WTC11 (cell line): ENCODE measurements around the gene P2RX1. TPM values are rescaled to one million over a fixed set of nuclear protein-coding genes. Genes with fewer than 3 reads are reported as not detected.

ENCODE experiments used
- ATAC-seq: fragments of 200-7000 bp; cut with Tn5 transposase; 2 replicates; pipeline ENCODE4 v1.10.0; 2021; ENCODE audit warnings: mild to moderate bottlenecking, moderate library complexity
- CTCF ChIA-PET: fragments of 300-600 bp; sonication (Branson Sonifier 250); formaldehyde crosslinking; loops from one replicate; lab custom pipeline; 2021; ENCODE audit warnings: antibody characterized with exemption; lab: Charles Lee
- POLR2A ChIA-PET: fragments of 350-600 bp; sonication (Branson Sonifier 250); formaldehyde crosslinking; loops from one replicate; lab custom pipeline; 2021; ENCODE audit warnings: antibody characterized with exemption; lab: Charles Lee
- DNase-seq: peaks from one replicate; pipeline ENCODE4 v3.0.0; 2021; ENCODE audit warnings: low spot score
- H3K27ac Mint-ChIP-seq: 2 replicates; pipeline ENCODE4 v1.8.0; 2021; ENCODE audit warnings: mixed read lengths
- H3K27me3 Mint-ChIP-seq: 2 replicates; pipeline ENCODE4 v1.8.0; 2021; ENCODE audit warnings: low read depth, mild to moderate bottlenecking, moderate library complexity, mixed read lengths
- H3K36me3 Mint-ChIP-seq: 2 replicates; pipeline ENCODE4 v1.8.0; 2021; ENCODE audit warnings: mixed read lengths
- H3K4me1 Mint-ChIP-seq: 2 replicates; pipeline ENCODE4 v1.8.0; 2022; ENCODE audit warnings: mixed read lengths
- H3K4me3 Mint-ChIP-seq: 2 replicates; pipeline ENCODE4 v1.8.0; 2021; ENCODE audit warnings: mild to moderate bottlenecking, moderate library complexity, mixed read lengths
- H3K9me3 Mint-ChIP-seq: 2 replicates; pipeline ENCODE4 v1.8.0; 2021; ENCODE audit warnings: mixed read lengths
- CREM ChIP-seq: sonication (generic); formaldehyde crosslinking; IDR thresholded peaks from 2 replicates; pipeline ENCODE4 v1.8.1; 2022; ENCODE audit warnings: mild to moderate bottlenecking, missing genetic modification reagents, moderate library complexity
- E2F4 ChIP-seq: sonication (generic); formaldehyde crosslinking; IDR thresholded peaks from 2 replicates; pipeline ENCODE4 v1.8.1; 2022; ENCODE audit warnings: low read depth, mild to moderate bottlenecking, moderate library complexity, missing genetic modification reagents, borderline replicate concordance
- FOXP1 ChIP-seq: sonication (generic); formaldehyde crosslinking; IDR thresholded peaks from 2 replicates; pipeline ENCODE4 v1.8.0; 2022; ENCODE audit warnings: missing genetic modification reagents, mild to moderate bottlenecking, moderate library complexity, borderline replicate concordance
- GRHL2 ChIP-seq: fragments of 250-450 bp; sonication (Bioruptor Pico); IDR thresholded peaks from 2 replicates; pipeline ENCODE4 v1.8.0; 2022; ENCODE audit warnings: mild to moderate bottlenecking, moderate library complexity; ENCODE audit not compliant: insufficient replicate concordance, severe bottlenecking
- HMGA2 ChIP-seq: fragments of 250-450 bp; sonication (Bioruptor Pico); IDR thresholded peaks from 2 replicates; pipeline ENCODE4 v1.4.0; 2021; ENCODE audit warnings: mild to moderate bottlenecking, moderate library complexity
- JUN ChIP-seq: sonication (generic); formaldehyde crosslinking; IDR thresholded peaks from 2 replicates; pipeline ENCODE4 v1.8.0; 2023; ENCODE audit warnings: mild to moderate bottlenecking, missing genetic modification reagents
- MYBL2 ChIP-seq: sonication (generic); formaldehyde crosslinking; IDR thresholded peaks from 2 replicates; pipeline ENCODE4 v1.8.1; 2023; ENCODE audit warnings: mild to moderate bottlenecking, moderate library complexity, missing genetic modification reagents
- NFATC4 ChIP-seq: fragments of 250-450 bp; sonication (Bioruptor Pico); IDR thresholded peaks from 2 replicates; pipeline ENCODE4 v1.9.0; 2021; ENCODE audit warnings: mild to moderate bottlenecking
- NFE2L1 ChIP-seq: sonication (generic); formaldehyde crosslinking; IDR thresholded peaks from 2 replicates; pipeline ENCODE4 v1.8.1; 2023; ENCODE audit warnings: missing genetic modification reagents
- NR2C2 ChIP-seq: sonication (generic); formaldehyde crosslinking; IDR thresholded peaks from 2 replicates; pipeline ENCODE4 v1.8.0; 2022; ENCODE audit warnings: mild to moderate bottlenecking, missing genetic modification reagents
- PREB ChIP-seq: sonication (generic); formaldehyde crosslinking; IDR thresholded peaks from 2 replicates; pipeline ENCODE4 v1.8.1; 2022; ENCODE audit warnings: mild to moderate bottlenecking, missing genetic modification reagents, moderate library complexity, borderline replicate concordance
- RELA ChIP-seq: sonication (generic); formaldehyde crosslinking; IDR thresholded peaks from 2 replicates; pipeline ENCODE4 v1.8.1; 2022; ENCODE audit warnings: missing genetic modification reagents, mild to moderate bottlenecking, borderline replicate concordance
- TEAD4 ChIP-seq: sonication (generic); formaldehyde crosslinking; IDR thresholded peaks from 2 replicates; pipeline ENCODE4 v1.8.0; 2022; ENCODE audit warnings: mild to moderate bottlenecking, missing genetic modification reagents
- USF1 ChIP-seq: sonication (generic); formaldehyde crosslinking; IDR thresholded peaks from 2 replicates; pipeline ENCODE4 v1.8.0; 2022; ENCODE audit warnings: mild to moderate bottlenecking, missing genetic modification reagents
- USF2 ChIP-seq: sonication (generic); formaldehyde crosslinking; IDR thresholded peaks from 2 replicates; pipeline ENCODE4 v1.8.1; 2023; ENCODE audit warnings: mild to moderate bottlenecking, missing genetic modification reagents, moderate library complexity
- ZMAT4 ChIP-seq: fragments of 250-450 bp; sonication (Bioruptor Pico); IDR thresholded peaks from 2 replicates; pipeline ENCODE4 v1.9.0; 2021; ENCODE audit warnings: mild to moderate bottlenecking
- ZNF219 ChIP-seq: sonication (generic); formaldehyde crosslinking; IDR thresholded peaks from 2 replicates; pipeline ENCODE4 v1.8.0; 2023; ENCODE audit warnings: missing genetic modification reagents, mild to moderate bottlenecking, borderline replicate concordance
- ZNF423 ChIP-seq: fragments of 250-450 bp; sonication (Bioruptor Pico); IDR thresholded peaks from 2 replicates; pipeline ENCODE4 v2.1.2; 2022; ENCODE audit warnings: mild to moderate bottlenecking, moderate library complexity
- ZNF425 ChIP-seq: fragments of 250-450 bp; sonication (Bioruptor Pico); conservative IDR thresholded peaks from 2 replicates; pipeline ENCODE4 v1.9.0; 2021; ENCODE audit warnings: mild to moderate bottlenecking
- total RNA-seq: library from RNA; stranded (reverse); gene quantifications from 3 replicates; pipeline ENCODE4 v1.2.3, GENCODE V29; 2021

The P2RX1 gene
- total RNA-seq, 1 experiment from 2014 or later, result 0.07 TPM

- ChIA-PET POLR2A (no interaction called here), CTCF (interaction anchor here (1.3 kb wide), 1 partner anchor 12 kb away, joined by 3 read pairs; no protein-coding TSS in a partner anchor)
- H3K4me3 Mint-ChIP-seq, result no peak overlapping the region
- DNase-seq (no peak), ATAC-seq (no peak)
- H3K36me3 Mint-ChIP-seq, result no peaks in the 10 kb centered on the region
- H3K27ac Mint-ChIP-seq, result no peak overlapping the region; the same call in 1 of the 2 replicates
- no peak for TF ChIP-seq ZNF423 (CRISPR knock-in tag)
- TF ChIP-seq NFATC4 (CRISPR knock-in tag), result no peak
- TF ChIP-seq PREB, result no peak
- H3K9me3 Mint-ChIP-seq, result peaks cover 7% of the 10 kb centered on the region; the same call in 1 of the 2 replicates
- H3K27me3 Mint-ChIP-seq, result peaks cover 3% of the 10 kb centered on the region; the same call in 1 of the 2 replicates
- peaks cover 10% of the 10 kb centered on the region for H3K4me1 Mint-ChIP-seq
These were observed 7.0 kb downstream of the P2RX1 start for GRCh38 chr17:3909257-3909656.

- DNase-seq (peak; percentile 46), ATAC-seq (peak; percentile 66)
- H3K27me3 Mint-ChIP-seq, result no peaks in the 10 kb centered on the region
- ChIA-PET CTCF (interaction anchor here (0.6 to 2.5 kb wide), 12 partner anchors 14 to 1437 kb away, joined by 3 to 34 read pairs (median 4); partner anchors contain the start of genes CAMKK1 and NCBP3), POLR2A (no interaction called here)
- H3K9me3 Mint-ChIP-seq, result peaks cover 6% of the 10 kb centered on the region; the same call in 1 of the 2 replicates
- H3K27ac Mint-ChIP-seq, result 0 out of 2 replicates have a peak overlapping the region, but pooled peaks have one; percentile 51
- peaks cover 13% of the 10 kb centered on the region for H3K4me1 Mint-ChIP-seq
- H3K4me3 Mint-ChIP-seq, result no peak overlapping the region
- no peaks in the 10 kb centered on the region for H3K36me3 Mint-ChIP-seq
- no peak for TF ChIP-seq TEAD4 (CRISPR knock-in tag)
- TF ChIP-seq USF1 (CRISPR knock-in tag), result peak; percentile 74; the same call in 1 of the 2 replicates
- no peak for TF ChIP-seq ZNF219 (CRISPR knock-in tag)
- TF ChIP-seq USF2 (CRISPR knock-in tag), result peak; percentile 77
- TF ChIP-seq GRHL2 (CRISPR knock-in tag), result no peak
These were observed 8.6 kb downstream of the P2RX1 start for GRCh38 chr17:3907483-3908216.

GRCh38 chr17:3906881-3907280 lies 9.4 kb downstream of the P2RX1 start:
- Mint-ChIP-seq H3K36me3 (no peaks in the 10 kb centered on the region), H3K4me1 (peaks cover 13% of the 10 kb centered on the region), H3K27ac (no peak overlapping the region), H3K4me3 (no peak overlapping the region)
- ATAC-seq, result no peak
- no peak for TF ChIP-seq CREM (CRISPR knock-in tag)
- no peak for TF ChIP-seq ZNF425 (CRISPR knock-in tag)
- no peak for TF ChIP-seq JUN (CRISPR knock-in tag)
- TF ChIP-seq NR2C2 (CRISPR knock-in tag), result no peak
- TF ChIP-seq HMGA2 (CRISPR knock-in tag), result no peak
- no peak for TF ChIP-seq E2F4 (CRISPR knock-in tag)
- no peak for TF ChIP-seq RELA (CRISPR knock-in tag)
- no peak for TF ChIP-seq MYBL2 (CRISPR knock-in tag)
- no peak for TF ChIP-seq ZMAT4 (CRISPR knock-in tag)
- no peak for TF ChIP-seq NFE2L1
- TF ChIP-seq FOXP1 (CRISPR knock-in tag), result no peak
- TF ChIP-seq, all 79 proteins: peak for 0
- CTCF ChIA-PET, result interaction anchor here (0.7 to 2.5 kb wide), 9 partner anchors 14 to 172 kb away, joined by 3 to 34 read pairs (median 7); partner anchors contain the start of genes CAMKK1 and NCBP3
- Mint-ChIP-seq H3K9me3 (peaks cover 3% of the 10 kb centered on the region; the same call in 1 of the 2 replicates), H3K27me3 (no peaks in the 10 kb centered on the region)
- DNase-seq, result no peak
- POLR2A ChIA-PET, result no interaction called here
